ENCODE data around the gene MAPK9. TPM values are rescaled to one million over a fixed set of nuclear protein-coding genes. Genes with fewer than 3 reads are reported as not detected.

MAPK9 gene
- total RNA-seq, 1 donor from 2014 or later = 34.4 TPM

DNA sequence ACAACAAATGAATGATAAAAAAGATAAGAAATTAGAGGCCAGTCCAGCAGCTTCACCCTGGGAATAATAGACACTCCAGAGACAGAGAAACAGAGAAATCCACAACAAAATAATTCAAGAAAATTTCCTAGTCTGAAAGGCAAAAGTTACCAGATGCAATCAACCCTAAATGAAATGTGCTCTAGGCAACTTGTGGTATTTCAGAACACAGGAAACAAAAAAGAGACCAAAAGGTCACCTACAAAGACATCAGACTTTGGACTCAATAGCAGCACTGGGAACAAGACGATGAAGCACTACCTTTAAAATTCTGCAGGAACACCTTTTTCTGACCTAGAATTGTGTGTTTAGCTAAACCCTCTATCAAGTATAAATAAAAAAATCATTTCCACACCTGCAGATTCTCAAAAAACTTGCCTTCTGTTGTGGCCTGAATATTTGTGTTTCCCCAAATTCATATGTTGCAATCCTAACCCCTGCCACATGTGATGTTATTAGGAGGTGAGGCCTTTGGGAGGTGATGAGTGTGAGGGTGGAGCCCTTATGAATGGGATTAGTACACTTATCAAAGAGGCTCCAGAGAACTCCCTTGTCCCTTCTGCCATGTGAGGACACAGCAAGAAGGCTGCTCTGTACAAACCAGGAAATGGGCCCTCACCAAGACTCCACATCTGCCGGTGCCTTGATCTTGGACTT lies 5.9 kb upstream of the MAPK9 start:
- Mint-ChIP-seq H3K4me1 (ENCODE audit: unreplicated experiment) (peaks cover 9% of the 10 kb centered on the region), H3K27me3 (no peaks in the 10 kb centered on the region), H3K4me3 (no peak overlapping the region), H3K9me3 (no peaks in the 10 kb centered on the region), H3K36me3 (peaks cover 4% of the 10 kb centered on the region), H3K27ac (no peak overlapping the region)
- TF ChIP-seq, protein P1, sequence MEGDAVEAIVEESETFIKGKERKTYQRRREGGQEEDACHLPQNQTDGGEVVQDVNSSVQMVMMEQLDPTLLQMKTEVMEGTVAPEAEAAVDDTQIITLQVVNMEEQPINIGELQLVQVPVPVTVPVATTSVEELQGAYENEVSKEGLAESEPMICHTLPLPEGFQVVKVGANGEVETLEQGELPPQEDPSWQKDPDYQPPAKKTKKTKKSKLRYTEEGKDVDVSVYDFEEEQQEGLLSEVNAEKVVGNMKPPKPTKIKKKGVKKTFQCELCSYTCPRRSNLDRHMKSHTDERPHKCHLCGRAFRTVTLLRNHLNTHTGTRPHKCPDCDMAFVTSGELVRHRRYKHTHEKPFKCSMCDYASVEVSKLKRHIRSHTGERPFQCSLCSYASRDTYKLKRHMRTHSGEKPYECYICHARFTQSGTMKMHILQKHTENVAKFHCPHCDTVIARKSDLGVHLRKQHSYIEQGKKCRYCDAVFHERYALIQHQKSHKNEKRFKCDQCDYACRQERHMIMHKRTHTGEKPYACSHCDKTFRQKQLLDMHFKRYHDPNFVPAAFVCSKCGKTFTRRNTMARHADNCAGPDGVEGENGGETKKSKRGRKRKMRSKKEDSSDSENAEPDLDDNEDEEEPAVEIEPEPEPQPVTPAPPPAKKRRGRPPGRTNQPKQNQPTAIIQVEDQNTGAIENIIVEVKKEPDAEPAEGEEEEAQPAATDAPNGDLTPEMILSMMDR (conservative IDR thresholded peaks at IDR 0.05) = no peak
- no peak for DNase-seq (ENCODE audit: extremely low spot score, unreplicated experiment)

DNA sequence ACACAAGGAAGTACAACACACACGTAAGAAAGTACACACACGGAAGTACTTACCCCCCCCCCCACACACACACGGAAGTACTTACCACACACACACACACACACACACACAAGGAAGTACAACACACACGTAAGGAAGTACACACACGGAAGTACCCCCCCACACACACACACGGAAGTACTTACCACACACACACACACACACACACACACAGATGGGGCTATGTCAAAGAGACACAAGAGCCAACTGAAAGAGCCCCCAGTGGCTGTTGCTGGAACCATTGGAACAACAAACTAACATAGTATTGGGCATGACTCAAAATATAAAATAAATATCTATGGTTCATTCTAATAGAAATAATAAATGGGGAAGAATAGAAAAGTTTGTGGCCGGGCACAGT lies 4.9 kb upstream of the MAPK9 start:
- Mint-ChIP-seq H3K27me3 (no peaks in the 10 kb centered on the region), H3K4me1 (ENCODE audit: unreplicated experiment) (peaks cover 9% of the 10 kb centered on the region), H3K4me3 (no peak overlapping the region), H3K36me3 (peaks cover 4% of the 10 kb centered on the region), H3K9me3 (no peaks in the 10 kb centered on the region), H3K27ac (no peak overlapping the region)
- TF ChIP-seq, protein P1 (conservative IDR thresholded peaks at IDR 0.05) = no peak
- no peak for DNase-seq (ENCODE audit: extremely low spot score, unreplicated experiment)

GRCh38 chr5:180294913-180295555 lies 3.2 kb upstream of the MAPK9 start:
- TF ChIP-seq, protein P1 (conservative IDR thresholded peaks at IDR 0.05) = no peak
- Mint-ChIP-seq H3K27ac (no peak overlapping the region), H3K36me3 (peaks cover 4% of the 10 kb centered on the region), H3K4me3 (no peak overlapping the region), H3K9me3 (no peaks in the 10 kb centered on the region), H3K4me1 (ENCODE audit: unreplicated experiment) (peaks cover 20% of the 10 kb centered on the region), H3K27me3 (no peaks in the 10 kb centered on the region)
- DNase-seq (ENCODE audit: extremely low spot score, unreplicated experiment) = no peak

GRCh38 chr5:180294411-180294810 lies 2.5 kb upstream of the MAPK9 start:
- no peaks in the 10 kb centered on the region for H3K27me3 Mint-ChIP-seq
- H3K4me1 Mint-ChIP-seq (ENCODE audit: unreplicated experiment) = peaks cover 24% of the 10 kb centered on the region
- no peaks in the 10 kb centered on the region for H3K9me3 Mint-ChIP-seq

GRCh38 chr5:180291234-180291940 lies 496 bp downstream of the MAPK9 start:
- Mint-ChIP-seq H3K4me3 (peak overlapping the region; percentile 96), H3K9me3 (no peaks in the 10 kb centered on the region), H3K27me3 (no peaks in the 10 kb centered on the region), H3K27ac (peak overlapping the region; percentile 88), H3K36me3 (peaks cover 13% of the 10 kb centered on the region), H3K4me1 (ENCODE audit: unreplicated experiment) (peaks cover 41% of the 10 kb centered on the region)
- TF ChIP-seq, protein P1 (conservative IDR thresholded peaks at IDR 0.05) = peak; percentile 28
- DNase-seq (ENCODE audit: extremely low spot score, unreplicated experiment) = no peak

More at GRCh38 chr5:180294411-180294810, 2.5 kb upstream of the MAPK9 start:
- Mint-ChIP-seq H3K4me3 (no peak overlapping the region), H3K27ac (peak overlapping the region; percentile 95), H3K36me3 (peaks cover 4% of the 10 kb centered on the region)
- no peak for DNase-seq (ENCODE audit: extremely low spot score, unreplicated experiment)
- TF ChIP-seq, protein P1 (conservative IDR thresholded peaks at IDR 0.05) = no peak

Measured in type B pancreatic cell (in vitro differentiated cells).